ENCODE results near the gene BHLHE41. TPM values are rescaled to one million over a fixed set of nuclear protein-coding genes. Genes with fewer than 3 reads are reported as not detected.

BHLHE41 gene
- total RNA-seq, 6 donors from 2014 or later: 9.3 to 78.6 (median 35.2) TPM

DNA sequence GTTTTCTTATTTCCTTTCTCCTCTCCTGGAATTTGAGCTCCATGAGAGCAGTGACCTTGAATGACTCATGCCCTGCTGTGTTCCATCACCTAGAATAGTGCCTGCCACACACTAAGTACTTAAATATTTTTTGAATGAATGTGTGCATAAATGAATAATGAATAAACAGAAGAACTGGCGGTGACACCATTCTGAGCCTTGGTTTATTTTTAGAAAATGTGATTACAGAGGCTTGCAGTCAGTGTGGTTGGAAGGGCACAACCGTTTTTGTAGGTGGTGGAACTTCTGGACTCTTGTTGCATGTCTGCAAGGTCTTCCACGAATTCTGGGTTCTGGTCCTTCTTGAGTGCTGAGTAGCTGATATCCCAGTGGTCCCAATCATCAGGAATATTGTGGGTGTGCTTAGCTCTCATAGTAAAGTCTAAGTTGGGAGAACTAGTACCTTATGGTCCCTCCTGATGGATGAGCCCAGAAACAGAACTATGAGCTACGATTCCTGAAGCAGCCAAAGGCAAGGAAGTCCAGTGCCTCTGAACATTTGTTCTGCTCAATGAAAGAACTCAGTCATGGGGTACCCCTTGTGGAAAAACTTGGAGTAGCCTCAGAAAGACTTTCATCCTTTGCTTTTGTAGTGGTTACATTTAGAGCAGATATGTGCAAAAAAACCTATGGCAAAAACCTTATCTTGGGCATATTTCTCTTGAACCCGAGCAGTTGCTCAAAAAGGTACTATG is 28.8 kb upstream of the BHLHE41 start:
- ATAC-seq (ENCODE audit: low FRiP score in 2 of 2) (peak; percentile 57 to 68), DNase-seq (no peak)
- Histone ChIP-seq H3K4me3 (no peak overlapping the region), H3K27me3 (no peaks in the 10 kb centered on the region), H3K9me3 (no peaks in the 10 kb centered on the region), H3K36me3 (no peaks in the 10 kb centered on the region), H3K27ac (no peak overlapping the region), H3K4me1 (peaks cover 0 to 4% (median 0%) of the 10 kb centered on the region in 4 donors)
- WGBS, 2 donors: 54 to 57% methylated on average over 5 of the region's 5 CpGs
- peak in 1 of 2 donors; percentile 31 for TF ChIP-seq POLR2AphosphoS5 (IDR thresholded peaks at IDR 0.05)
- no peak for TF ChIP-seq EP300 (IDR thresholded peaks at IDR 0.05)
- peak in 1 of 6 experiments; percentile 9 for TF ChIP-seq CTCF (IDR thresholded peaks at IDR 0.05)
- no peak for TF ChIP-seq POLR2A (IDR thresholded peaks at IDR 0.05)

GRCh38 chr12:26152507-26153102 is 27.8 kb upstream of the BHLHE41 start:
- 77 to 78% methylated on average over 2 of the region's 2 CpGs for WGBS, 2 donors
- H3K4me1 ChIP-seq: peaks cover 0 to 4% (median 0%) of the 10 kb centered on the region in 4 donors

DNA sequence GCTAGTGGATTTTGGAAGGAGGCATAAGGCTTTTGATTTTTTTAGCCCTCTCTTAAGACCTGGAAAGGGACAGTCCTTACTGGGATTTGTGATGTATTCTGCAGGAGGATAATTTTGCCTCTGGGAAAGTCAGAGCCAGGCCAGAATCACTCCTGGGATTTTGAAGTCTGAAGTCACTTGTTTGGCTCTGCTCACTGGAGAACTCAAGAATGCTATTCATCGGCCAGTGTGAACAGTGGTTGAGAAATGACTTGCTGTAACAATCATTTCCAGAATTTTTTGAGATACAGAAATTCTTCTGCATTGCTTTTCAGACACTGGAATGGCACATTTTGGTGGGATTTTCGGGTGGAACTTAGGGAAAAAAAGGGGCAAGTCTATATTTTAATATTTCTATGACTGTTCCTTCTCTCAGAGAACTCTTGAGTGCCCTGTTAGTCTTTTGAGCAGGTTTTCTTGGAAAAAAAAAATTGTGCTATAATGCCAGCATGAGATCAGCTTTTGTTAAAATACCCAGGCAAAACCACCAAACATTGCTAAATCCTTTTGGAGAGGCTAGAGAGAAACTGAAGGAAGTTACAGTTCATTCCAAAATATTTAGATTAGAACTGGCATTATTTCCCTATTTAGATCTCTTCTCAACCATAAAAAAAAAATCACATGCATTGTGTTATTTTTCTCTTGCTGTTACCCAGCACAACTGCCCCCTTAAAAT is 26.1 kb upstream of the BHLHE41 start:
- 46 to 47% methylated on average over 2 of the region's 2 CpGs for WGBS, 2 donors
- Histone ChIP-seq H3K27me3 (no peaks in the 10 kb centered on the region), H3K4me3 (no peak overlapping the region), H3K36me3 (no peaks in the 10 kb centered on the region), H3K4me1 (peaks cover 0 to 4% (median 0%) of the 10 kb centered on the region in 4 donors), H3K27ac (no peak overlapping the region), H3K9me3 (no peaks in the 10 kb centered on the region)
- peak in 1 of 2 donors; percentile 61 for ATAC-seq (ENCODE audit: low FRiP score in 2 of 2)
- TF ChIP-seq POLR2A (IDR thresholded peaks at IDR 0.05) (no peak), EP300 (IDR thresholded peaks at IDR 0.05) (no peak), CTCF (IDR thresholded peaks at IDR 0.05) (no peak), POLR2AphosphoS5 (IDR thresholded peaks at IDR 0.05) (no peak)
- no peak for DNase-seq

More at GRCh38 chr12:26152507-26153102, 27.8 kb upstream of the BHLHE41 start:
- DNase-seq: no peak
- Histone ChIP-seq H3K4me3 (no peak overlapping the region), H3K27me3 (no peaks in the 10 kb centered on the region), H3K27ac (no peak overlapping the region), H3K9me3 (no peaks in the 10 kb centered on the region), H3K36me3 (no peaks in the 10 kb centered on the region)
- no peak for ATAC-seq (ENCODE audit: low FRiP score in 2 of 2)
- no peak for TF ChIP-seq POLR2AphosphoS5 (IDR thresholded peaks at IDR 0.05)
- no peak for TF ChIP-seq POLR2A (IDR thresholded peaks at IDR 0.05)
- no peak for TF ChIP-seq CTCF (IDR thresholded peaks at IDR 0.05)
- no peak for TF ChIP-seq EP300 (IDR thresholded peaks at IDR 0.05)

- no peak for TF ChIP-seq EP300 (IDR thresholded peaks at IDR 0.05)
- no peak for TF ChIP-seq CTCF (IDR thresholded peaks at IDR 0.05)
- no peak for TF ChIP-seq POLR2AphosphoS5 (IDR thresholded peaks at IDR 0.05)
- no peak for TF ChIP-seq POLR2A (IDR thresholded peaks at IDR 0.05)
- no peak overlapping the region for H3K27ac ChIP-seq
- no peaks in the 10 kb centered on the region for H3K27me3 ChIP-seq
- no peaks in the 10 kb centered on the region for H3K9me3 ChIP-seq
- 45 to 52% methylated on average over 5 of the region's 5 CpGs for WGBS, 2 donors
- no peak for ATAC-seq (ENCODE audit: low FRiP score in 2 of 2)
- no peaks in the 10 kb centered on the region for H3K36me3 ChIP-seq
- H3K4me3 ChIP-seq: no peak overlapping the region
- no peak for DNase-seq
- H3K4me1 ChIP-seq: peaks cover 0 to 4% (median 0%) of the 10 kb centered on the region in 4 donors
Measured at GRCh38 chr12:26149968-26150500, 25.2 kb upstream of the BHLHE41 start.

All from upper lobe of left lung (tissue), 6 donors.